COLO829 (cell line): ENCODE measurements around the gene FBXO8.

Experiments used
- DNase-seq: peaks from one replicate; pipeline ENCODE4 v3.0.0; 2012; ENCODE audit warnings: low spot score

FBXO8 gene

GRCh38 chr4:174207367-174207766, 76.1 kb downstream of the FBXO8 start:
- no peak for DNase-seq

GRCh38 chr4:174204164-174204831, 79.2 kb downstream of the FBXO8 start:
- DNase-seq: no peak

DNA sequence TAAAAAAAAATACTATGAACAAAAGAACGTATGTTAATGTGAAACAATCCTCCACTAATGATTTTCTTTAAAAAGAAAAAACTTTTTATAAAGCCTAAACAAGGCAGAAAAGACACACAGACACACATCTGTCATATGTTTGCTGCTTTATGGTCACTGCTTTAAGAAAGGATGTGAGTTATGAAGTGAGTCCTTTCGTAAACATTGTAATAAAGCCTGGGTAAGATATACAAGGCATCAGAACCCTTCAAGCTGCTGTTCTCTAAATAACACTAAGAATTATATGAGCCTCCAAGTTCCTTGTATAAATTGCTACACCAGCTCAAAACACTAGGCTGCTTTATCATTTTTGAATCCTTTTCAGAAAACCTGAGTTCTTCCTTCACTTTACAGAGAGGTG, 81.6 kb downstream of the FBXO8 start:
- DNase-seq: no peak

- DNase-seq: no peak
These were observed 83.7 kb downstream of the FBXO8 start for GRCh38 chr4:174199735-174200134.

DNA sequence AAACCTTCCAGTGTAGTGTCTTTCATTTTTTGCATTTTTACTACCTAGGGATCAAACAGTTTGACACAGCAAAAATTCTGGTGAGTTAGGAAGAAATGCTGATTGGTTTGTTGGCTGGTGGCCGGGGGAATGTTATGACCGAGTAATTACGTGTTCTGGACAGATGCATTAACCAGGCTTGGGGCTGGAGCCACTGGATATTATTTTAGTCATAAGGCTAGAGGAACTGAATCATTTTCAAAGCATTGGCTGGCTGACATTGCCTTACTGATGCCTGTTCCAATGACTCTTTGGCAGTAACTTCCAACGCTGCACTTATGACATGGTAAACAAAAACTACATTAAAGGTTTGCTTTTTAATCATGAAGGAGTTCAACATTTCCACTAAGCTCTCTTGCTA, 84.6 kb downstream of the FBXO8 start:
- DNase-seq: no peak

DNA sequence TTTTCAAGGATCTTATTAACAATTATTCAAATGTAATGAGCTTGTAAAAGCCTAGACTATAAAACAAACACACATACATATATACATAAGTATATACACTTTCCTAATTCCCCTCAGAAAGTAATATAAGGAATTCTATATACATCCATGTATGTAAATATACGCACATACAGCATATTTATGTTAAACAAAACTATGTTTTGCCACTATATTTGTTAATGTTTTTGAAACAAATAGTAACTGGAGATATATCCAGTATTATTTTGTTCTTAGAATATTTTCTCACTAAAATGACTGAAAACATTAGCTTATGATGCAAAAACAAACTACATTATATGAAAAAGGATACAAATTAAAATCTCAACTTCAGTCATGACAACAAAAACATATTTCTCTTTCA, 85.1 kb downstream of the FBXO8 start:
- no peak for DNase-seq

DNA sequence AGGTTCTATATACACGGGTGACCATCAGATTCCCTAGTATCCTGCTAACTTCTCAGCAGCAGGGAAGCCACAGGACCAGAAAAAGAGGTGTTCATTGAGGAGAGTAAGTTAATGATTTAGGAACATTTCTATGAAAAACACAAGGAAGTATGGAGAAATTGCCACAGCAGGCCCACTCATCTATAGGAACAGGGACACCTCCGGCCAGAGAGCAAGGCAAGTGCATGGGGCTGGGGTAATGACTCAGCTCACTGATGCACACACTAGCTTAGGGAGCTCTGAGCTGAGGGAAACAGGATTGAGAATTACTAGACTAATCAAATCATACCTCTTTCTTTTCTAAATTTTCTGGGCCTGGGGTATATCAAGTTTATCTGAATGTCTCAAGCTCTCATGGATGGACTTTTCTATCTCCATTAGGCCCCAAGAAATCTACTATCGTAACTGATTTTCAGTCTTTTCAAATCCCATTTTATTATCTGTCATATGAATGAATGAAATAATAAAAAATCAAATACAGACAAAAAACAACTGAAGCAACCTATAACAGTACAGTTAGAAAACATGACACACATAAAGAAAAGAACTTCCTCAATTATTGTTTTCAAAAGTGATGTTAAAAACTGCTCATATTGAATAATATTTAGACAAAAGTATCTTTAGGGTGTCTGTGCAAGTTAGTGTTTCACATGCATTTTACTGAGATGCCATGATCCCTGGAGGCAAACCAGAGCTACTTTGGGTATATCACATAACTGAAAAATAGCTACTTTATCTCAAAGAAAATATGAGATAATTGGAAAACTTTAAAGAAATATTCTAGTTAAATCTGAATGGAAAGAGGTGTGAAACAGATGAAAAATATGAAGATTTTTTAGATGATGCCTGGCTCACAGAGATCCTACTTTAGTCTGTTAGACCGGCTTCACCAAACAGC, 89.8 kb downstream of the FBXO8 start:
- no peak for DNase-seq

DNA sequence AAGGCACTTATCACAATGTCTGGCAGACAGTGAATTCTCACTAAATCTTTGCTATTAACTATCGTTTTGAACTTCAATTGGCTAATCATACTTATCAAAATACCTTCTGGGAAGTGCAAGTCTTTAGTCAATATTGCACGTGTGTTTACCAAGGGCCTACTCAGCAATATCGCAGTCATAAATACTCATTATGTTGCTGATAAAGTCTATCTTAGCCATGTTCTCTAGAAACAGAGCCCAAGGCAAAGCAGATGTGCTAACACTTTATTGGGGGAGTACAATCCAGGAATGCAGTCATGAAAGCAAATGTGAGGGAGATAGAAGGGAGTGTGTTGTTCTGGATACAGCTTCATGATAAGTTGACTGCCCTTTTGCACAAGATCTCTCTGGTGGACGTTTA, 90.5 kb downstream of the FBXO8 start:
- no peak for DNase-seq

- no peak for DNase-seq
These were observed 92.5 kb downstream of the FBXO8 start for GRCh38 chr4:174190832-174191500.

GRCh38 chr4:174189392-174190015, 94.0 kb downstream of the FBXO8 start:
- no peak for DNase-seq
